Brain pericyte (primary cell): ENCODE data around the gene FER.
"Not testable (repeated sequence)": the region's sequence is repeated elsewhere in the genome, so short reads cannot be mapped to it uniquely, and the experiment has no call there.

ENCODE experiments used
- DNase-seq: peaks from one replicate; pipeline ENCODE4 v3.0.0-alpha.2; 2012; ENCODE audit warnings: low read depth, low spot score

FER gene

DNA sequence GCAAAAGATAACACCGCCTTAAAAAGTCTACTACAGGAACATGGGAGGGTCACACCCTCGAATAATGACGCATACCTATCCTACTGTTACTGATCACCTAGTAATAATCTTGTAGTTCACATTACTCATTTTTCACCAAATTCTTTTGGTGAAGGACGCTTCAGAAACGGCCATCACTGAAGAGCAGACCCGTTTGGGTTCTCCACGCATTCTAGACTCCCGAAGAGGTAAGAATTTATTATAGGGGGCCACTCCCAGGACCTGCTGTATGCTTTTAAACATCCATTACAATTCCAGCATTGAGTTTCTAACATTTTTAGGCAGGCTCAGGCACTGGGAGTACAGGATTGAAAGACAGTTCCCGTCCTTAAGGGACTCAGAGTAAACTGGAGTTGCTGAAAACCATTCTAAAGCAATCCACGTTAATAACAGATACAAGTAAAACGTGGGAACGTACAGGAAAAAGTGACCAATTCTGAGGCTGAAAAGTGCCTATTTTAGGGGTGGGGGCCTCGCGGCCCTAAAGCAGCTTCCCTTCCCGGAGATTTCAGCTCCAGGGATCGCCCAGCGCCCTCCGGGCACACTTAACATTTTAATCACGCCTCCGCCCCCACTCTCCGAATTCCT is at the start of gene FER:
FER (plus strand) TSS at position 124 of the 627 bp plus-strand sequence. CDS start 50,286 bp downstream, outside the sequence.
- DNase-seq: no peak

DNA sequence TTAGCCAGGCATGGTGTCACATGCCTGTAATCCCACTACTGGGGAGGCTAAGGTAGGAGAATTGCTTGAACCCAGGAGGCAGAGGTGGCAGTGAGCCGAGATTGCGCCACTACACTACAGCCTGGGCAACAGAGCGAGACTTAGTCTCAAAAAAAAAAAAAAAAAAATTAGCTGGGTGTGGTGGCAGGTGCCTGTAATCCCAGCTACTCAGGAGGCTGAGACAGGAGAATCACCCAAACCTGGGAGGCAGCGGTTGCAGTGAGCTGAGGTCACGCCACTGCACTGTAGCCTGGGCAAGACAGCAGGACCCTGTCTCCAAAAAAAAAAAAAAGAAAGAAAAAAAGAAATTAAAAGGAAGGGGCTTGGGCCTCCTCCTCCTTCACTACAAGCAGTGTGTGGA is 47.3 kb upstream of the FER start:
- not testable (repeated sequence) for DNase-seq

DNA sequence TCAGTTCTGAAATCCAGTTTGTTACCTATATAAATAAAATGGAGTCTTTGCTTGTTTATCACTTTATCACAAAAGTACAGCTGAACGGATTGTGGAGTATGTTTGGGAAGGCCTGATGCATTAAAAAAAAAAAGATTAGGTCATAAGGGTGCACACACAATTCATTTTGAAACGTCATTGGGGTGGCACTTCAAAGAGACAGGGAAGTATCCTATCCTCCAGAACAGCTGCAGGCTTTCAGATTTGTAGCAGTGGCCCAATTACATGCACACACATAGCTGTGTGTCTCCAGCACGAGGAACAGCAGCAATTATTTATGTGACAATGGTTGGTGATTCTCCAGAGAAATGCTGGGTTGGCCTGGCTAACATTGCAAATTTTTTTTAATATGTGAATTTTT is 46.8 kb upstream of the FER start:
- DNase-seq: no peak

DNA sequence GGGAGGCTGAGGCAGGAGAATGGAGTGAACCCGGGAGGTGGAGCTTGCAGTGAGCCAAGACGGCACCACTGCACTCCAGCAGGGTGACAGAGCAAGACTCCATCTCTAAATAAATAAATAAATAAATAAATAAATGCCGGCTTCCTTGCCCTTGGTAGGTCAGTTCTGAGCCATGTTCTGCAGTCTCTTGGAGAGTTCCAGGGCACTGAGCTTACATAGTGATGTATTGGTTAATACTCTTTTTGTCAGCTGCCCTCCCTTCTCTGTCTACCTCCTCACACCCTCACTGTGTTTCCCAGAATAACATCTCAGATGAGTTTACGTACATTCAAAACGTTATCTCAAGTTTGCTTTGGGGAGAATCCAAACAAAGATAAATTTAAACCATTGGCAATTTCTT is 45.2 kb upstream of the FER start:
- no peak for DNase-seq

DNA sequence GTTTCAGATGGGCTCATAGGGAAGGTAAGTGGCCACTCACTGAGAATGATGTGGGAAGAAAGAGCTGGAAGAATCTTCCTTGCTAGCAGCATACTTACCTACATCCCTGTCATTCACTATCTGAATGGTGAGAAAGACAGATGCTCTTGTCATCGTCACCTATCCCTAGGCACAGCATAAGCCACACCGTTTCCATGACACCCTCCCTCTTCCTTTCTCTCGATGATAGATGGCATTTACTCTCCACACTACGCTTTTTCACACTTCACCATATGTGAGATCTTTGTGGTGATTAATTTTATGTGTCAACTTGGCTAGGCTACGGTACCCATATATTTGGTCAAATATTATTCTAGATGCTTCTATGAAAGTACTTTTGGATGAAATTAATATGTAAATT is 44.4 kb upstream of the FER start:
- DNase-seq: no peak

DNA sequence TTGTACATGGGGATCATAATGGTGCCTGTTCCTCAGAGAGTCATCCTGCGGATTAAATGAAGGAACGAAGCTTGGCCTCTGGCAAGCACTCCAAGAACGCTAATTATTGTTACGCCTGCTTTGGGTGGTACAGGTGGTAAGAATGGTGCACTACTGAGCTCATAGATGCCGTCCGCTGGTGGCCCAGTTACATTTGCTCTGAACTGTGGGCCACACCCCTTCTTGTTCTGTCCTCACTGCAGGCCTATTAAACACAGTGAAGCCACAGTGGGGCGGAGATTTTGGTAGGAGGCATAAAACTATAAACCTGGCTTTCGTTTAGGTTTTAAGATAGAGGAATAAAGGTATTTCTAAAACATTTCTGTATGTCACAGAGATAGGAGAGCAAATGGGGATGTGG is 40.6 kb upstream of the FER start:
- no peak for DNase-seq

DNA sequence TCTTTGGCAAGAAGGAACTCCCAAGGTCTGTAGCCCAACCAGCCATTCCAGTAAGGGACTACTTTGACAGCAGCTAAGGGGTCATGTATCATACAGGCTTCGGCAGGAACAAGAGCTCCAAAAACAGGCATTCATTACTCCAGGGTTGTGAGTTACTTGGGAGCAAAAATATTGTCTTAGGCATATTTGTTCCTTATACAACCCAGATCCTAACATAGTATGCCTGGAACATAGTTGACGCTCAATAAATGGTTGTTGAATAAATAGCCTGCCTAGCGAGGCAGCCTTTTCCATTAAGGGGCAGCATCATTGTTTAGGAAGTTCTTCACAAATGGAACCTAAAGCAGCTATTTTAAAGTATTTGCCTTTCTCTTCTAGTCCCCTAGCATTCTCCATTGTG is 35.8 kb upstream of the FER start:
- no peak for DNase-seq

DNA sequence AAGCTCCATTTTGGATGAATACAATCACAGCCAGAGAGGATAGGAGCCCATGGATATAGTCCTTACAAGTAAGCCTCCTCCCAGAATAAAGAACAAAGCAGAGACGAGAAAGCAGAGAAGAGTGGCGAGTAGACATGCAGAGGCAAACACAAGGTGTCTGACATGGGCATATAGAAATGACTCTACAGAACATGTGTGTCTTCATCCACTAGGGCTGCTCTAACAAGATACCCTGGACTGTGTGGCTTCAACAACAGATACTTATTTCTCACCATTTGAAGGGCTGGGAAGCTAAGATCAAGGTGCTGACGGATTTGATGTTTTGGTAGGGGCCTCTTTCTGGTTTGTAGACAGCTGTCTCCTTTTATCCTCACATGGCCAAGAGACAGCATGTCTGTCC is 32.3 kb upstream of the FER start:
- DNase-seq: no peak

DNA sequence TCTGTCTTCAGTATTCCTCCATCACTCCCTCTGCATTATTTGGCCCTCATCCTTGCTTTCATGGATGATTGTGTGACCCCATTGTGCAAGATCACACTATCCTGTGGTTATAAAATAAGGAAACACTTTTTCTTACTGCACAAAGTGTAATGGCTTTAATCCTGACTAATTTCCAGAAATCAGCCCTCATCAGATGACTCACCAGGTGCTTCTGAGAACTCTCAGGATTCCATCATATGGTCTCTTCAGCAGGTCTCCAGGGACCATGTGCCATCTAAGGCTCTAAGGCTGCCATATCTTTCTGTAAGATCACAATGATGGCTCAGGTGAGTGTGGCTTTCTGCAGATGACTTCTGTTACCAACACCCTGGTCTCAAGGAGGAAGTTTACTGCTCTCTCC is 27.3 kb upstream of the FER start:
- DNase-seq: no peak

DNA sequence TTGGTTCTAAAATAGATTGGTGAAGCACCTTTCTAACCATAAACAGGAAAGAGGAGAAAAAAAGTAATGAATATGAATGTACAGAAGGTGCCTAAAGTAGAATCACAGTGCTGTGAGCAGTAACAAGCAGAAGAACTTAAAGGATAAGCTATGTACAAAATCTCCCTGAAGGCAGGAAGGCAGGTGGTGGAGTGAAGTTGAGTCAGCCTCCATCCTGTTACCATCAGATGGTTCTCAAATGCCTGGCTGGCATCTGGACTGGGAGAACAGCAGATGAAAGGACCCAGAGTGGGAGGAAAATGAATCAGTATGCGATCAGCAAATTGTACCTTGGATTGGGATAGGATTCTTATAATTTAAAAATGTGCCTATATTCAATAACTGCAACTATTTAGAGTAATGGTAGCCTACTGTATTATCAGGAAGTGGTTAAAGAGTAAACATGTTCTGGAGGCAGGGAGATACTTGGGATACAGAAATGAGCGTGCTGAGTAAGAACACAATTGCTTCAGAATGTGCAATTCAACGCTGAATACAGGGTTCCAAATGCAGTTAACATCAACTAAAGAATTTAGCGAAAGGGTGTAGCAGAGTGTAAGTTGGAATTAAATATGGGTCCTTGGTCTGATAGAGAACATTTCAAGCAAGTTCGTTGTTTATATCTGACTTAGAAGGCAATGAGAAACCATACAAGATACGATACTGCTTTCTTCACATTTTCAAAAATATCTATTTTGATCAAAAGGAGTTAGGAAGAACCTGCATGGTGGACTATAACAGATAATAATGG is 21.1 kb upstream of the FER start:
- no peak for DNase-seq

DNA sequence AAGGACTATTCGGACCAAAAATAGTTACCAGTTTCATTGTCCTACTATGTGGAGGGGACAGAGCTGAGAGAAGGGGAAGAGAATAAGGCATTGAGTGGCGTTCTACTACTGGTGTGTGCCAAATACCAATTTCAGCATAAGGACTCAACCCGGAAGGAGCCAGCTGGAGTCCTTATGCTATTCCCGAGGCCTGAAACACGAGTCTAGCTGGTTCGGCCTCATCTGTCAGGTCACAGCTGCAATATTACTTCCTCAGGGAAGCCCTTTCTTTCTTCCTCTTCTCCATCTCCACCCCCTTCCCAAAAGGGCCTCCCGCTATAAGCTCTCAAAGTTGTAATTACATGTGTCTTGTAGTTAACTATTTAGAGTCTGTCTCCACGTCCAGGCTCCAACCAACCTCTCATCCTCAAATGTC is 20.5 kb upstream of the FER start:
- DNase-seq: no peak

DNA sequence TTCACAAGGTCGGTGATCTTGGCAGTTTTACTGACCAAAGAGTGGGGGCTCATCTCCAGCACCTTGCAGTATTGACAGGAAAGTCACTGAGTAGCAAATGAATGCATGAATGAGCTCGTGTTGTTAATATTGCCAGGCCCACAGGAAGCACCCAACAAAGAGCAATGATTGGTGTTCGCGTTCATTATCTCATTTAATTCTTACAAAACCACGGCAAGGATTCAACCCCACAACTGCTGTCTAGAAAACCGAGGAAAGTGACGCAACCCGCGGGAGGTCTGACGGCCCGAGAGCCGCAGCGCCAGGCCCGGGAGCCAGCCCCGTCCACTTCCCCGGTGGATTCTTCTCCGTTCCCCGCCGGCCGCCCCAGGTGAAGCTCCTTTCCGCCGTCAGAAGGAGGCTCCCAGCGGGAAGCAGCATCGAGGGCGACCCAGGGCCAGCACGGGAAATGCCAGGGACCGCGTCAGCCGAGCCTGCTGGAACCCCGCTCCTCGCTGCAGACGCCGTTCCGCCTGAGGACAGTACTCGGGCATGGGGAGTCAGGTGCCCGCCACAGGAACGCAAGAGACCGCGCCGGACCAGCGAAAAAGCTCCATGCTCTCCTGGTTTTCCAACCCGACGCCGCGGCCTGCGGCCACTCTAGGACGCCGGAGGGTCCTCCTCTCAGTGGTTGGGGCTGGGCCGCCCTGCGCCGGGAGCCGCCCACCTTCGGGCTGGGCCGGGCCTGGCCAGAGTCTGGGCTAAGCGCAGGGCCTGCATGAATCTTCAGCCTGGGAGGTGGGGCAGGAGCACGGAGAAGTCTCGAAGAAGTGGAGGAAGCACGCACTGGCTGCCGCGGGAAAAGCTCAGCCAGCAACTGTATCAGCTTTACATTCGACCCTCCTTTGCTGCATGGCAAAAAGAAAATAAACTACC is 19.8 kb upstream of the FER start:
- DNase-seq: peak; percentile 79

DNA sequence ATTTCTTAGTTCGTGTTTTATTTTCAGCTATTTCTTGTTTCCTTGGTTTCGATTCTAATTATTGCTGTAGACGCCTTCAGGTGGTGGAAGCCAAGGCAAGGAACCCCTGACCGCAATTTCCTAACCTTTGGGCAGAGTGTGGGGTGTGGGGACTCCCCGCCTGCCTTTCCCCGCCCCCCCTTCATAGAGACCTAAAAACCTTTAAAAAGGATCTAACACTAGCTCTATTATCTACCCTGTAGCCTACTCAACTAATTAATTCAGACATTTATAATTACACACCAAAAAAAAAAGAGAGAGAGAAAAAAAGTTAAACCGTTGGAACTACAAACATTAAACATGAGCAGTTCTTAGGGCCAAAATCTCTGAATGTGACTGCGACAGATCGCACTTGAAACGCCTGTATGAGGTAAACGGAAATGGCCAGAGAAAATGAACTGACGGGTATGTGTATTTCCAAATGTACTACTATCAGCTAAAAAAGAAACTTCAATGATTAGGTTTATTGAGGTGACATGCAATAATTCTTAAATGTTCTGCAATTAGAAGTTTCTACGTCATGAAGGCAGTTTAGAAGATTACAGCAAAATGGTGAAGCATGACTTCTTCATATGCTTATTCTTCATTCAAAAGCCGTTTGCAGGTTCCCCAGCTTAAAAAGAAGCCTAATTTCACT is 19.0 kb upstream of the FER start:
- DNase-seq: no peak

DNA sequence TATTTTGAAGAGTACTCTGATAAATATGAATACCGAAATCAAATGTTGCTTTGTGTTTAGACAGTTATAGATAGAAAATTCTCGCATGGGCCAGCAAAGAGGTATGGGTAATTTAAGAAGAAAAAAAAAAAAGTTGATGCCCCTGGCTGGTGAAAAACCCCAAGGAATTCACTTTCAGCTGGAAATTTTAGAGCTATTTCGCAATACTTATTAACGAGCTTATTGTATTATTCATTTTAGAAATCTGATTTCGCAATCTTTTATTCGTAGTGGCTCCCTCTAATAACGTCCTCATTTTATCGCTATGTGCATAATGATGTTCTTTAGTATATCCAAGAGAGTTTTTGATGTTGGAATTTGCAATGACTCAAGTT is 18.5 kb upstream of the FER start:
- no peak for DNase-seq

DNA sequence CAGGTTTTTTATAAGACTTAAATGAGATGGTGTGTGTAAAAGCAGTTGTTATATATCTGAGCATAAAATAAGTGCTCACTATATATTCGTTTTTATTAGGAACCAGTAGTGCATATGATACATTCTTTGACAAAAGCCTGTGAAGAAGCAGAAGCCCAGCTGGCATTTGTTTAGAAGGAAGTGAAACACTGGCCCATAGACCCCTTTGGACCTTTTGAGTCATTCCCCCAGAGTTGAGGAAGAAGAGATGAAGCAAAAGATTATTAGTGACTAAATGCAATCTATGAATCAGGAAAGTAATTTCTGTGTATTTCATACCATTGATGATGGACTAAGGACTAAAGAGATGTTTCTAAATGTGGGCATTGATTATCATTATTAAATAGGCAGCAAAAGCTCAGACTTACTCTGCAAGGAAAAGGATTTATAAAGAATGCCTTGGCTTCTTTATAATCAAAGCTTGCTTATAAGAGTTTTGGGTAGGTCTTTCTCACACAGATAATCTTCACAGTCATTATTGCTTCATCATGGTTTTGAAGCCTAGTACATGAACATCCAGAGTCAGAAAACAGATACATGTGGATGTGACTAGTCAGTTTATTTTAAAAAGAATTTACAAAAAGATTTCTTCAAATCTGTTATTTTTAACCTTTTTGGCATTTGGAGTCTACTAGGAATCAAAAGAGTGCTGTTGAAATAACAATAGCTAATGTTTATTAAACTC is 16.9 kb upstream of the FER start:
- DNase-seq: no peak

DNA sequence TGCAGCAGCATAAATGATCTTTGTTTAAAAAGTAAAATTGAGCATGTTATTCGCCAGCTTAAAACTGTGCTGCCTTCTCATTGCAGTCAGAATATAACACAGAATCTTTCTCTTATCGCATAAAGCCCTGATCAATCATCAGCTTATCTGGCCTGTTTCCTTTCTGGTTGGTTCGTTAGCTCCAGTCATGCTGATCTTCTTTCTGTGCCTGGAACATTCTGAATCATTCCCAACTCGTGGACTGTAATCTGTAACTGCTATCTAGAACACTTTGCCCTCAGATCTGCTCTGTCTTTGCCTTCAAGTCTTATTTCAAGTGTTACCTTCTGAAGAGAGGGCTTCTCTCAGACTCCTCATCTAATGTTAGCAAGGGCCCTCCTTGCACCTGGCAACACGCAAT is 11.9 kb upstream of the FER start:
- DNase-seq: no peak

DNA sequence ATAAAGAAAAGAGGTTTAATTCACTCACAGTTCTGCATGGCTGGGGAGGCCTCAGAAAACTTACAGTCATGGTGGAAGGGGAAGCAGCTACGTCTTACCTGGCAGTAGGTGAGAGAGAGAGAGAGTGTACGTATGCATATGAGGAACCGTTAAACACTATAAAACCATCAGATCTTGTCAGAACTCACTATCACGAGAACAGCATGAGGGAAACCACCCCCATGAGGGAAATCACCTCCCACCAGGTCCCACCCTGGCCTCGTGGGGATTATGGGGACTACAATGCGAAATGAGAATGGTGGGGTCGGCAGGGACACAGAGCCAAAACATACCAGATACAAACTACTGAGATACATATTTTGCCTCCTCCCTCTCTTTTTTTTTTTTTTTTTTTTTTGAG is 10.8 kb upstream of the FER start:
- no peak for DNase-seq

DNA sequence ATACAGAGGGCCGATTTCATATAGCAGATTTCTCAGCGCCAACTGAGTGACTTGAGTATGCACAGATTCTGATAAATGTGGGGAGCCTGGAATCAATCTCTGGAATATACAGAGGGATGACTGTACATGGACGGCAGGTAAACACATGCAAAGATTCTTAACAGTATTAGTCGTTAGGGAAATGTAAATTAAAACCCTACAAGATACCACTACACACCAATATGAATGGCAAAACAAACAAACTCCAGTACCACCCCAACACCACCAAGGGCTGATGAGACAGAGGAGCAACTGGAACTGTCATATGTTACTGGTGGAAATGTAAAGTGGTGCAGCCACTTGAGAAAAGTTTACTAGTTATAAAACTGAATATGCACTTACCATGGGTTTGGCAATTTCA is 8.3 kb upstream of the FER start:
- no peak for DNase-seq

DNA sequence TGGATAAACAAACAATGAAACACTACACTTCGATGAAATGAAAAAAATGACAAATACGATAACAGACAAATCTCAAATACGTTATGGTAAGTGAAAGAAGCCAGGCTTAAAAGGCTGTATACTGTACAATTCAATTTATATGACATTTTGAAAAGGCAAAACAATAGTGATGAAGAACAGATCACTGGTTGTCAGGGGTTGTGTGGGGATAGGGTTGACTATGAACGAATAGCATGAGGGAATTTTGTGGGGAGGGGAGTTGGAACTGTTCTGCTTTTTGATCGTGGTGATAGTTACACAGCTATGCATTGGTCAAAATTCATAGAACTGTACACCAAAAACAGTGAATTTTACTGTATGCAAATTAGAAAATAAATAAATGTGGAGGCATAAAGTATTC is 7.8 kb upstream of the FER start:
- no peak for DNase-seq

DNA sequence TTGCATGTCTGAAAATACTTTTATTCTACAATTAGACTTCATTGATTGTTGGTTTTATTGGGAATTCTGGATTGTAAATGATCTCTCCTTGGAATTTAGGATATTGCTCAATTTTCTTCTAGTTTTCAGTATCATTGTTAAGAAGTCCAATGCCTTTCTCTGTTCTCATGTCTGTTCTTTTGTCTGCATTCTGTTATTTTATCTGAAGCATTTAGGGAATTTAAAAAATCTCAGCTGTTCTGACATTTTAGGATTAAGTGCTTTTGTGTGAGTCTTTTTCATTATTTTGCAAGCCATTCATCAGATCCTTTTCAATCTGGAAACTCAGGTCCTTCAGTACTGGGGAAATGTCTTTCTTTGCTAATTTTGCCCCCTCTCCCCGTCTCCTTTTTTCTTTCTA is 4.4 kb upstream of the FER start:
- no peak for DNase-seq

DNA sequence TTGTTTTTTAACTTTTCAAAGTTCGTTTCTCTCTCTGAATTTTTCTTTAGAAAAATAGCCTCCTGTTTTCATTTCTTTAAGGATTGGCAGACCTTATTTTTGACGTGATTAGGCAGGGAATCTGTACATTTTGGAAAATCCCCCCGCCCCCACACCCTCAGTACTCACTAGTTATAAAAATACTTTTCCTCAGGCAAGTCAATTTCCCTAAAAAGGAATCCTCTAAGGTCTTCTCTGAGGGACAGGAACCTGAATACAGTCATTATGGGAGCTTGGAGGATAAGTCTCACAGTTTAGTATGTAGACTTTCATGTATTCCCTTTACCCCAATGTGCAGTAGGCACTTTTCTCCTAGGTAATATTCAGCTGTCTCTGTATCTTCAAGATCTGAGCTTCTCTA is 3.9 kb upstream of the FER start:
- DNase-seq: no peak
